B cell (primary cell): ENCODE data around the gene CALML4. TPM values are rescaled to one million over a fixed set of nuclear protein-coding genes. Genes with fewer than 3 reads are reported as not detected.

Source experiments
- ATAC-seq: fragments of 200-7000 bp; cut with Tn5 transposase; one replicate; pipeline ENCODE4 v1.10.0; 2021; ENCODE audit warnings: low read depth, mild to moderate bottlenecking, moderate number of reproducible peaks, moderate library complexity
- CTCF ChIA-PET: fragments of 350-600 bp; sonication (Branson Sonifier 250); formaldehyde crosslinking; loops from one replicate; lab custom pipeline; 2021; ENCODE audit warnings: antibody characterized with exemption, inconsistent platforms; lab: Charles Lee
- POLR2A ChIA-PET: fragments of 350-600 bp; sonication (Branson Sonifier 250); formaldehyde crosslinking; loops from one replicate; lab custom pipeline; 2021; ENCODE audit warnings: antibody characterized with exemption; lab: Charles Lee
- DNase-seq: peaks from one replicate; pipeline ENCODE4 v3.0.0; 2013
- H2AFZ ChIP-seq: 2 replicates; pipeline ENCODE4 v1.6.1; 2012; ENCODE audit warnings: mild to moderate bottlenecking, low read depth, low read length; ENCODE audit not compliant: insufficient read depth, poor library complexity, severe bottlenecking
- H3K27ac ChIP-seq, 2 donors: 1 replicate in 1 of 2; 2 replicates in 1 of 2; pipeline ENCODE4 v1.5.1; 2012 to 2013; ENCODE audit warnings: low read length in 2 of 2, mild to moderate bottlenecking in 2 of 2, moderate library complexity in 1 of 2
- H3K27me3 ChIP-seq, 4 experiments: fragments of 200-600 bp in 1 of 4; sonication (generic) in 1 of 4; replicated peaks in 1 of 4; 1 replicate in 2 of 4; 2 replicates in 2 of 4; pipeline versions ENCODE4 v1.6.1 to v1.7.0; 2013 to 2016; ENCODE audit warnings: low read length in 3 of 4, mild to moderate bottlenecking in 2 of 4, mixed read lengths in 1 of 4, moderate library complexity in 1 of 4; ENCODE audit not compliant: insufficient read depth in 4 of 4, control insufficient read depth in 3 of 4; ENCODE audit errors: control extremely low read depth in 1 of 4
- H3K36me3 ChIP-seq, 2 experiments: replicated peaks in 1 of 2; 1 replicate in 1 of 2; 2 replicates in 1 of 2; pipeline versions ENCODE4 v1.6.1 to v1.7.1; 2013; ENCODE audit warnings: low read length in 1 of 2; ENCODE audit not compliant: insufficient read depth in 2 of 2, control insufficient read depth in 1 of 2; ENCODE audit errors: control extremely low read depth in 1 of 2, extremely low read depth in 1 of 2
- H3K4me1 ChIP-seq, 2 donors: fragments of 200-600 bp in 1 of 2; sonication (generic) in 1 of 2; 1 replicate in 1 of 2; 2 replicates in 1 of 2; pipeline versions ENCODE4 v1.5.1 to v1.6.1; 2013 to 2017; ENCODE audit warnings: low read length in 2 of 2; ENCODE audit not compliant: control insufficient read depth in 2 of 2, insufficient read depth in 2 of 2
- H3K4me2 ChIP-seq: replicated peaks from 2 replicates; pipeline ENCODE3; 2012; ENCODE audit warnings: mild to moderate bottlenecking, low read depth, low read length; ENCODE audit not compliant: poor library complexity, severe bottlenecking
- H3K4me3 ChIP-seq, 5 experiments: fragments of 200-600 bp in 1 of 5; sonication (generic) in 1 of 5; 1 replicate in 3 of 5; 2 replicates in 2 of 5; pipeline versions ENCODE4 v1.5.1 to v1.7.0; 2011 to 2016; ENCODE audit warnings: low read length in 4 of 5, mild to moderate bottlenecking in 4 of 5, low read depth in 2 of 5, control low read depth in 1 of 5, moderate library complexity in 1 of 5; ENCODE audit not compliant: insufficient read depth in 1 of 5; ENCODE audit errors: control extremely low read depth in 1 of 5, extremely low read depth in 1 of 5
- H3K79me2 ChIP-seq: fragments of 200-600 bp; sonication (generic); one replicate; pipeline ENCODE4 v1.6.0; 2016; ENCODE audit warnings: low read length; ENCODE audit not compliant: control insufficient read depth, insufficient read depth
- H3K9ac ChIP-seq: fragments of 200-600 bp; sonication (generic); 2 replicates; pipeline ENCODE4 v1.6.1; 2017; ENCODE audit warnings: mild to moderate bottlenecking, low read length, moderate library complexity
- H3K9me3 ChIP-seq, 3 donors: one replicate each; pipeline versions ENCODE4 v1.6.1 to v1.7.1; 2013; ENCODE audit warnings: low read length in 2 of 3; ENCODE audit not compliant: control insufficient read depth in 2 of 3, insufficient read depth in 1 of 3; ENCODE audit errors: control extremely low read depth in 1 of 3
- H4K20me1 ChIP-seq: 2 replicates; pipeline ENCODE4 v1.6.0; 2012; ENCODE audit warnings: mild to moderate bottlenecking, low read length; ENCODE audit not compliant: insufficient read depth, control insufficient read depth, poor library complexity, severe bottlenecking
- H3K27ac Mint-ChIP-seq: one replicate; pipeline ENCODE4 v1.8.0; 2021; ENCODE audit warnings: mixed read lengths
- H3K27me3 Mint-ChIP-seq: one replicate; pipeline ENCODE4 v1.8.0; 2021; ENCODE audit warnings: mixed read lengths
- H3K4me1 Mint-ChIP-seq: one replicate; pipeline ENCODE4 v1.8.0; 2021; ENCODE audit warnings: mixed read lengths
- H3K4me3 Mint-ChIP-seq: one replicate; pipeline ENCODE4 v1.8.0; 2021; ENCODE audit warnings: mixed read lengths
- H3K9me3 Mint-ChIP-seq: one replicate; pipeline ENCODE4 v1.8.0; 2022; ENCODE audit warnings: mixed read lengths; ENCODE audit not compliant: insufficient read depth
- CTCF ChIP-seq: fragments of 200-600 bp; IDR thresholded peaks from one replicate; pipeline ENCODE4 v1.8.0; 2022; ENCODE audit warnings: antibody characterized with exemption, mild to moderate bottlenecking
- EZH2 ChIP-seq: IDR thresholded peaks from 2 replicates; pipeline ENCODE4 v1.6.1; 2012; ENCODE audit warnings: borderline replicate concordance, low read depth, mild to moderate bottlenecking, moderate library complexity, low read length; ENCODE audit not compliant: insufficient read depth, poor library complexity, severe bottlenecking
- WGBS: methylation state at CpG from one replicate; pipeline ENCODE4 v1.1.5; 2013; ENCODE audit warnings: missing lambda C conversion rate; ENCODE audit not compliant: insufficient coverage; 5-methylcytosine and 5-hydroxymethylcytosine counted together
- intact Hi-C: fragments of 100-400 bp; cut with micrococcal nuclease; formaldehyde crosslinking; loops from one replicate; pipeline ENCODE4 v1.10.0; 2022
- polyA plus RNA-seq: library from polyadenylated mRNA; depleted of rRNA; stranded (reverse); fragments of >200 nt; gene quantifications from 2 replicates; pipeline ENCODE4 v1.2.3, GENCODE V29; 2012
- total RNA-seq, 2 donors: library from RNA; stranded (reverse); fragments of 120-200 nt in 1 of 2; gene quantifications; 1 replicate in 1 of 2; 2 replicates in 1 of 2; pipeline versions ENCODE4 v1.2.3 to v1.2.4, GENCODE V29; 2013 to 2022

Gene CALML4
- total and polyA plus RNA-seq, 2 donors (not counting 1 experiment from before 2014, with no cell fraction given), result 2.4 to 4.2 TPM

GRCh38 chr15:68148039-68148438, 57.1 kb downstream of the CALML4 start:
- intact Hi-C loops, result no loop called here
- Histone ChIP-seq H3K9ac (no peak overlapping the region), H3K4me1 (no peaks in the 10 kb centered on the region), H3K79me2 (peaks cover 17% of the 10 kb centered on the region), H2AFZ (no peak overlapping the region), H3K36me3 (peaks cover 16 to 50% of the 10 kb centered on the region in 2 experiments), H3K9me3 (no peaks in the 10 kb centered on the region), H3K4me2 (no peak overlapping the region), H3K27me3 (no peaks in the 10 kb centered on the region), H4K20me1 (peaks cover 29% of the 10 kb centered on the region), H3K4me3 (no peak overlapping the region), H3K27ac (no peak overlapping the region)
- H3K4me1 Mint-ChIP-seq, result no peaks in the 10 kb centered on the region
- no peak overlapping the region for H3K4me3 Mint-ChIP-seq
- 83% methylated on average over 1 of the region's 1 CpG for WGBS
- no peaks in the 10 kb centered on the region for H3K27me3 Mint-ChIP-seq
- CTCF ChIA-PET, result no interaction called here
- H3K9me3 Mint-ChIP-seq, result no peaks in the 10 kb centered on the region
- DNase-seq (no peak), ATAC-seq (no peak)
- no peak overlapping the region for H3K27ac Mint-ChIP-seq
- POLR2A ChIA-PET, result no interaction called here
- TF ChIP-seq CTCF, result no peak
- no peak for TF ChIP-seq EZH2

- no peaks in the 10 kb centered on the region for H3K9me3 Mint-ChIP-seq
- Histone ChIP-seq H3K27ac (no peak overlapping the region), H3K4me1 (no peaks in the 10 kb centered on the region), H3K9me3 (no peaks in the 10 kb centered on the region), H3K27me3 (no peaks in the 10 kb centered on the region), H3K36me3 (peaks cover 13 to 49% of the 10 kb centered on the region in 2 experiments), H3K9ac (no peak overlapping the region), H4K20me1 (peaks cover 37% of the 10 kb centered on the region), H3K79me2 (peaks cover 14% of the 10 kb centered on the region), H3K4me2 (no peak overlapping the region), H2AFZ (no peak overlapping the region), H3K4me3 (no peak overlapping the region)
- CTCF ChIA-PET, result no interaction called here
- no peak overlapping the region for H3K27ac Mint-ChIP-seq
- no peak for ATAC-seq
- no peak overlapping the region for H3K4me3 Mint-ChIP-seq
- POLR2A ChIA-PET, result no interaction called here
- TF ChIP-seq CTCF, result no peak
- no peak for TF ChIP-seq EZH2
- H3K4me1 Mint-ChIP-seq, result peaks cover 2% of the 10 kb centered on the region
- intact Hi-C loops, result no loop called here
- no peaks in the 10 kb centered on the region for H3K27me3 Mint-ChIP-seq
- no peak for DNase-seq
Measured at GRCh38 chr15:68145706-68146105, 59.4 kb downstream of the CALML4 start.
